Fibroblast of upper back skin (primary cell): ENCODE results near the gene PNMA6F.

ENCODE experiments used
- DNase-seq: peaks from one replicate; pipeline ENCODE4 v3.0.0-alpha.2; 2013

Gene PNMA6F

GRCh38 chrX:153321381-153322124, at the start of gene PNMA6F:
Gene PNMA6F (minus strand): TSS chrX:153321767. CDS start chrX:153320674, 1,093 bp downstream.
- DNase-seq, result no peak

GRCh38 chrX:153371256-153371655, 49.7 kb upstream of the PNMA6F start:
- DNase-seq, result no peak

- no peak for DNase-seq
Observed at GRCh38 chrX:153370293-153371055, 48.9 kb upstream of the PNMA6F start.

- no peak for DNase-seq
Observed at GRCh38 chrX:153366878-153367538, 45.4 kb upstream of the PNMA6F start.

- DNase-seq, result no peak
Observed at GRCh38 chrX:153366119-153366518, 44.6 kb upstream of the PNMA6F start.

- no peak for DNase-seq
Observed at GRCh38 chrX:153365670-153366069, 44.1 kb upstream of the PNMA6F start.

GRCh38 chrX:153361781-153362397, 40.3 kb upstream of the PNMA6F start:
- no peak for DNase-seq

GRCh38 chrX:153357877-153358276, 36.3 kb upstream of the PNMA6F start:
- no peak for DNase-seq

GRCh38 chrX:153353416-153353815, 31.8 kb upstream of the PNMA6F start:
- DNase-seq, result no peak

- DNase-seq, result no peak
Observed at GRCh38 chrX:153352858-153353257, 31.3 kb upstream of the PNMA6F start.

GRCh38 chrX:153351981-153352380, 30.4 kb upstream of the PNMA6F start:
- no peak for DNase-seq

GRCh38 chrX:153349952-153350351, 28.4 kb upstream of the PNMA6F start:
- no peak for DNase-seq

GRCh38 chrX:153348421-153348820, 26.9 kb upstream of the PNMA6F start:
- no peak for DNase-seq

GRCh38 chrX:153347530-153347929, 26.0 kb upstream of the PNMA6F start:
- no peak for DNase-seq

- DNase-seq, result no peak
Observed at GRCh38 chrX:153343674-153344073, 22.1 kb upstream of the PNMA6F start.

GRCh38 chrX:153342762-153343558, 21.4 kb upstream of the PNMA6F start:
- DNase-seq, result no peak

- DNase-seq, result no peak
Observed at GRCh38 chrX:153340111-153340510, 18.5 kb upstream of the PNMA6F start.

- no peak for DNase-seq
Observed at GRCh38 chrX:153339662-153340061, 18.1 kb upstream of the PNMA6F start.

GRCh38 chrX:153338836-153339235, 17.3 kb upstream of the PNMA6F start:
- no peak for DNase-seq

GRCh38 chrX:153336988-153337387, 15.4 kb upstream of the PNMA6F start:
- no peak for DNase-seq

GRCh38 chrX:153336121-153336894, 14.7 kb upstream of the PNMA6F start:
- no peak for DNase-seq
